Glutamatergic neuron (in vitro differentiated cells): ENCODE results near the gene HDAC4. TPM values are rescaled to one million over a fixed set of nuclear protein-coding genes. Genes with fewer than 3 reads are reported as not detected.

Experiments
- DNase-seq: peaks from one replicate; pipeline ENCODE4 v3.0.0; 2022
- H3K27ac Mint-ChIP-seq: one replicate; pipeline ENCODE4 v1.8.0; 2020; ENCODE audit warnings: mild to moderate bottlenecking, mixed read lengths, inconsistent platforms; ENCODE audit not compliant: unreplicated experiment
- H3K27me3 Mint-ChIP-seq: one replicate; pipeline ENCODE4 v1.8.0; 2020; ENCODE audit warnings: mild to moderate bottlenecking, moderate library complexity, mixed read lengths, inconsistent platforms; ENCODE audit not compliant: unreplicated experiment
- H3K36me3 Mint-ChIP-seq: one replicate; pipeline ENCODE4 v1.8.0; 2020; ENCODE audit warnings: mild to moderate bottlenecking, mixed read lengths, inconsistent platforms; ENCODE audit not compliant: unreplicated experiment
- H3K4me1 Mint-ChIP-seq: one replicate; pipeline ENCODE4 v1.8.0; 2020; ENCODE audit warnings: mild to moderate bottlenecking, low read depth, mixed read lengths, inconsistent platforms; ENCODE audit not compliant: unreplicated experiment
- H3K4me3 Mint-ChIP-seq: one replicate; pipeline ENCODE4 v1.8.0; 2020; ENCODE audit warnings: mild to moderate bottlenecking, mixed read lengths, inconsistent platforms; ENCODE audit not compliant: unreplicated experiment
- H3K9me3 Mint-ChIP-seq: one replicate; pipeline ENCODE4 v1.8.0; 2020; ENCODE audit warnings: mild to moderate bottlenecking, moderate library complexity, mixed read lengths, inconsistent platforms; ENCODE audit not compliant: unreplicated experiment
- total RNA-seq: library from RNA; stranded (reverse); fragmentation: NEBNext Ultra II Directional; extraction: Animal tissue kit (Norgen Biotek cat#: 25700); gene quantifications from one replicate; pipeline ENCODE4 v1.2.1, GENCODE V29; 2021; ENCODE audit not compliant: unreplicated experiment
- TF ChIP-seq, protein P1 (sequence below): fragments of 200-600 bp; sonication (generic); IDR thresholded peaks from one replicate; pipeline ENCODE4 v1.5.0; 2021; ENCODE audit not compliant: partially characterized antibody, unreplicated experiment

The HDAC4 gene
- total RNA-seq, 1 donor from 2014 or later: 90.6 TPM

DNA sequence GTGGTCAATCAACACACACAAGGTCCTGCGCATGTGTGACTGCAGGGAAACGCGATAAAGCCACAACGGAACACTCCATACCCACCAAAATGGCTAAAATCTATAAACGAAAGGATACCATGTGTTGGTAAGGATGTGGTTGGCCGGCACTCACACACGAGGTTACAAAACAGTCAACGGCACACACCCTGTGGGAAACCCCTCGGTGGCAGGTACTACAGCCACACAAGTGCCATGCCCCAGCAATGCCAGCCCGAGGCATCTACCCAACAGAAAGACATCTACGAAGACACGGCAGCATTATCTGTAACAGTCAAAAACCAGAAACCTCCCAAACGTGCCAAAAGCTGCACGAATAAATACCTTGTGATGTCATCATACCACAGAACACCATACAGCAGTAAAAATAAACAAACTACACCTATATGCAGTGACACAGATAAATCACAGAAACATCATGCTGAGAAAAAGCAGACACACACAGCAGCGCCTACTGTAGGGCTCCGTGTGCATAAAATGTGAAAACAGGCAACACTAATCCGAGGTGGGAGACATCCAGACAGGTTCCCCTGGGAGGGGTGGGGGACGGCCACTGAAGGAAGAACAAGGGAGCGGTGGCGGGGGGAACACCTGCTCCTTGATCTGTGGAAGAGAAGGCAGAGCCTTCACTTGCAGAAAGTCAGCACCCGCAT, 36.7 kb downstream of the HDAC4 start:
- no peak overlapping the region for H3K27ac Mint-ChIP-seq
- no peak overlapping the region for H3K4me3 Mint-ChIP-seq
- peaks cover 2% of the 10 kb centered on the region for H3K9me3 Mint-ChIP-seq
- DNase-seq: no peak
- peaks cover 4% of the 10 kb centered on the region for H3K27me3 Mint-ChIP-seq
- TF ChIP-seq, protein P1, sequence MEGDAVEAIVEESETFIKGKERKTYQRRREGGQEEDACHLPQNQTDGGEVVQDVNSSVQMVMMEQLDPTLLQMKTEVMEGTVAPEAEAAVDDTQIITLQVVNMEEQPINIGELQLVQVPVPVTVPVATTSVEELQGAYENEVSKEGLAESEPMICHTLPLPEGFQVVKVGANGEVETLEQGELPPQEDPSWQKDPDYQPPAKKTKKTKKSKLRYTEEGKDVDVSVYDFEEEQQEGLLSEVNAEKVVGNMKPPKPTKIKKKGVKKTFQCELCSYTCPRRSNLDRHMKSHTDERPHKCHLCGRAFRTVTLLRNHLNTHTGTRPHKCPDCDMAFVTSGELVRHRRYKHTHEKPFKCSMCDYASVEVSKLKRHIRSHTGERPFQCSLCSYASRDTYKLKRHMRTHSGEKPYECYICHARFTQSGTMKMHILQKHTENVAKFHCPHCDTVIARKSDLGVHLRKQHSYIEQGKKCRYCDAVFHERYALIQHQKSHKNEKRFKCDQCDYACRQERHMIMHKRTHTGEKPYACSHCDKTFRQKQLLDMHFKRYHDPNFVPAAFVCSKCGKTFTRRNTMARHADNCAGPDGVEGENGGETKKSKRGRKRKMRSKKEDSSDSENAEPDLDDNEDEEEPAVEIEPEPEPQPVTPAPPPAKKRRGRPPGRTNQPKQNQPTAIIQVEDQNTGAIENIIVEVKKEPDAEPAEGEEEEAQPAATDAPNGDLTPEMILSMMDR: no peak
- peaks cover 49% of the 10 kb centered on the region for H3K4me1 Mint-ChIP-seq
- no peaks in the 10 kb centered on the region for H3K36me3 Mint-ChIP-seq

GRCh38 chr2:239362507-239362906, 38.3 kb downstream of the HDAC4 start:
- Mint-ChIP-seq H3K36me3 (no peaks in the 10 kb centered on the region), H3K4me1 (peaks cover 55% of the 10 kb centered on the region), H3K27ac (no peak overlapping the region), H3K9me3 (peaks cover 6% of the 10 kb centered on the region), H3K4me3 (no peak overlapping the region), H3K27me3 (peaks cover 4% of the 10 kb centered on the region)
- no peak for DNase-seq
- TF ChIP-seq, protein P1: no peak

DNA sequence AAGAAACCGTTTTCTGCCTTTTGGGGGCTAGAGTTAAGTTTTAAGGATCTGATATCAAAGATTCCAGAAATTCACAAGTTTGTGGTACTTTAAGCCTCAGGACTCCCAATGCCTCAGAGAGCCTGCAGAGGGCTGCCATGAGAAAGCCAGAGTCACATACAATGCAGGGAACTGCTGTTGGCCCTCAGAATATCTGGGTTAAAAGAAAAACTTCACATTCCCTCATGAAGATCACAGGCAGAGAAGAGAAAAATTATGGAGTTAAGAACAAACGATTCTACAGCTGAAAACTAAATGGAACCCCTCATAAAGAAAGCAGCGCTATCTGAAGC, 39.5 kb downstream of the HDAC4 start:
- Mint-ChIP-seq H3K27me3 (peaks cover 2% of the 10 kb centered on the region), H3K4me3 (no peak overlapping the region), H3K4me1 (peaks cover 48% of the 10 kb centered on the region), H3K36me3 (no peaks in the 10 kb centered on the region), H3K27ac (no peak overlapping the region), H3K9me3 (peaks cover 6% of the 10 kb centered on the region)
- TF ChIP-seq, protein P1: no peak
- no peak for DNase-seq

- Mint-ChIP-seq H3K4me1 (peaks cover 48% of the 10 kb centered on the region), H3K4me3 (no peak overlapping the region), H3K9me3 (peaks cover 6% of the 10 kb centered on the region), H3K36me3 (peaks cover under 1% of the 10 kb centered on the region), H3K27me3 (peaks cover 2% of the 10 kb centered on the region), H3K27ac (no peak overlapping the region)
- no peak for DNase-seq
- TF ChIP-seq, protein P1: no peak
These were observed 40.2 kb downstream of the HDAC4 start for GRCh38 chr2:239360421-239361310.

- Mint-ChIP-seq H3K27me3 (peaks cover 2% of the 10 kb centered on the region), H3K9me3 (peaks cover 6% of the 10 kb centered on the region), H3K36me3 (peaks cover 7% of the 10 kb centered on the region), H3K4me3 (no peak overlapping the region), H3K27ac (no peak overlapping the region), H3K4me1 (peaks cover 42% of the 10 kb centered on the region)
- TF ChIP-seq, protein P1: no peak
- no peak for DNase-seq
These were observed 40.8 kb downstream of the HDAC4 start for GRCh38 chr2:239360008-239360407.
